SK-N-MC (cell line): Measurements from ENCODE around the gene TRPT1.
"Not testable (repeated sequence)": the region's sequence is repeated elsewhere in the genome, so short reads cannot be mapped to it uniquely, and the experiment has no call there.

Experiments
- DNase-seq: peaks from one replicate; pipeline ENCODE4 v3.0.0-alpha.2; 2011; ENCODE audit warnings: low read depth, low spot score
- H3K27ac ChIP-seq: fragments of 200-600 bp; sonication (generic); 2 replicates; pipeline ENCODE4 v1.5.1; 2016; ENCODE audit warnings: mixed run types
- H3K36me3 ChIP-seq: fragments of 200-600 bp; sonication (generic); 2 replicates; pipeline ENCODE4 v1.6.1; 2017; ENCODE audit warnings: antibody characterized with exemption, low read length, mixed read lengths; ENCODE audit not compliant: insufficient read depth
- H3K4me3 ChIP-seq: fragments of 200-600 bp; sonication (generic); 2 replicates; pipeline ENCODE4 v1.5.1; 2016
- H3K9ac ChIP-seq: fragments of 200-600 bp; sonication (generic); 2 replicates; pipeline ENCODE4 v1.8.0; 2017; ENCODE audit warnings: mixed run types, mixed read lengths; ENCODE audit not compliant: insufficient read length
- H3K9me3 ChIP-seq: fragments of 200-600 bp; sonication (generic); 2 replicates; pipeline ENCODE4 v1.6.1; 2017; ENCODE audit warnings: low read depth, mild to moderate bottlenecking, antibody characterized with exemption, low read length, moderate library complexity, mixed read lengths
- EZH2 ChIP-seq: fragments of 200-600 bp; sonication (generic); IDR thresholded peaks from one replicate; pipeline ENCODE4 v1.6.1; 2017; ENCODE audit warnings: antibody characterized with exemption
- FOXP2 ChIP-seq: optimal IDR thresholded peaks from 2 replicates; pipeline ENCODE3; 2011; ENCODE audit warnings: mild to moderate bottlenecking, moderate library complexity; ENCODE audit not compliant: insufficient read depth; ENCODE audit errors: extremely low read length, control extremely low read depth
- POLR2AphosphoS5 ChIP-seq: IDR thresholded peaks from 2 replicates; pipeline ENCODE4 v1.6.1; 2012; ENCODE audit warnings: mild to moderate bottlenecking, low read depth, low read length, borderline replicate concordance

Gene TRPT1

GRCh38 chr11:64246871-64247728 lies 21.1 kb upstream of the TRPT1 start, which contains the start of gene PPP1R14B:
TSS of gene PPP1R14B (minus strand) at chr11:64246943. CDS start at chr11:64246673, 270 bp downstream.
- no peak for TF ChIP-seq FOXP2
- peak; percentile 59; the same call in 1 of the 2 replicates for TF ChIP-seq POLR2AphosphoS5
- peak within 1 kb of the TSS; percentile 99 for H3K4me3 ChIP-seq
- DNase-seq, result no peak

DNA sequence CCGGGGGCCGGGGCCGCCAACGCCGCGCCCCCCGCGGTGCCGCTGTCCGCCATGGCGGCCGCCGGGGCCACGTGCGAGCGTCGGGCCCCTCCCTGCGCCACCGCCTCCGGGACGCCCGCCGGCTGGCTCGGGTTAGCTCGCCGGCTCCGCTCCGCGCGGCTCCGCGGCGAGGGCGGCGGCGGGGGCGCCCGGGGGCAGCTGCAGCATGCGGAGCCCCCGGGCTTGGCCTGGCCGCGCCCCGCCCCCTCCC lies 20.6 kb upstream of the TRPT1 start:
- DNase-seq, H3K27ac ChIP-seq, H3K9me3 ChIP-seq, H3K36me3 ChIP-seq, H3K9ac ChIP-seq: not testable (repeated sequence)
- H3K4me3 ChIP-seq, result peak overlapping the region; percentile 99

More at GRCh38 chr11:64246871-64247728, 21.1 kb upstream of the TRPT1 start, which contains the start of gene PPP1R14B:
- peak within 1 kb of the TSS; percentile 87 for H3K27ac ChIP-seq
- peak within 1 kb of the TSS; percentile 92 for H3K9ac ChIP-seq
- peaks cover 4% of the 10 kb centered on the region; the same call in 1 of the 2 replicates for H3K36me3 ChIP-seq
- no peaks in the 10 kb centered on the region for H3K9me3 ChIP-seq

DNA sequence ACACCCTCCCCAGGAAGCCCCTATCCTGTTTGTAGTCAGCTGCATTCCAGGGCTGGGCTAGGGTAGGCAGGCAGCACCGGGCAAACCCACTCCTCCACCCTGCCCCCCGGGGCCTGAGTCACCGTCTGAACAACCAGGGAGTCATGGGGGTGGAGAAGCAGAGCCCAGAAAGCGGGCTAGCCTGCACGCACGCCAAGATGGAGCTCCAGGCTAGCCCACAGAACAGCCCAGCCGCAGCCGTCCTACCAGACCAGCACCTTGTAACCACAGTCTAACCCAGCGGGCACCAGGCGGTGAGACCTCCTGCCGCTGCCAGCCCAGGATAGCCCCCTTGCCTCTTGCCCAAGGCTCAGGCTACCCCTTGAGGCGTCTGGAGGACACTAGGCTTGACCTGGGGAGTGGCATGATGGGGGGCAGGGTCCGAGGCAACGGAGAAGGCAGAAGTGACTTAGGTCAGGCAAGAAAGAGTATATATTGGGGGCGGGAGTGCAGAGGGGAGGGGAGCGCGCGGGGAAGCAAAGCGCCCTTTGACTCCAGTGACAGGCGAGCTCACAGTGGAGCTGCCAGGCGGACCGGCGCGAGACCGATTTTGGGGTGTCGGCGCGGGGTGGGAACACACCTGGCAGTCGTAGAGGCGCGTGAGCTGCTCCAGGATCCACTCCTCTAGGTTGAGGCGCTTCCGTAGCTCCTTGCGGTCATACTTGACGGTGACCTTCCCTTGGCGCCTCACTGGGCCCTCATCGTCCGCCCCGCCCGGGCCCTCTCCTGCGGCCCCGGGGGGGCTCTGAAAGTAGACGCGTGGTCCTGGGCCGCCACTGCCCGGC lies 20.0 kb upstream of the TRPT1 start:
- Histone ChIP-seq H3K4me3 (peak overlapping the region; percentile 99), H3K9me3 (no peaks in the 10 kb centered on the region), H3K36me3 (peaks cover 4% of the 10 kb centered on the region; the same call in 1 of the 2 replicates), H3K9ac (peak overlapping the region; percentile 92), H3K27ac (0 out of 2 replicates have a peak overlapping the region, but pooled peaks have one; percentile 50)
- no peak for DNase-seq
- no peak for TF ChIP-seq POLR2AphosphoS5
- no peak for TF ChIP-seq FOXP2
- no peak for TF ChIP-seq EZH2

DNA sequence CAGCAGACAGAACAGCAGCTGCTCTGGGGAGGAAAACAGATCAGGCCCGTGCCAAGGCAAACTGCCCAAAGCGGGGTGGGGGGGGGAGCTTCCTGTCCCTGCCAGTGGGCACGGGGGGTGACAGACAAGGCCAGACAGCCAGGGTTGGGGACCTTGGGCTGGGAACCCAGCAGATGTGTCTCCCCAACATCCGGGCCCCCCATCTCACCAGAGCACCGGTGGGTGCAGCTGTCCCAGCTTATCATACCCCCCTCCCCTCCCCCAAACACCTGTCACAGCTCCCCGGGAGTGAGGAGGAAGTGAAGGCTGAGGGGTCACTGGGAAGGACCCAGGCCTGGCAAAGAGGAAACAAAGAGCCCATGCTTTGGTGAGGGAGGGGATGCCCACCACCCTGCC lies 19.4 kb upstream of the TRPT1 start:
- Histone ChIP-seq H3K9ac (peak overlapping the region; percentile 92), H3K9me3 (no peaks in the 10 kb centered on the region), H3K4me3 (peak overlapping the region; percentile 99), H3K36me3 (peaks cover 4% of the 10 kb centered on the region; the same call in 1 of the 2 replicates), H3K27ac (peak overlapping the region; percentile 25; the same call in 1 of the 2 replicates)
- no peak for DNase-seq
- TF ChIP-seq EZH2, result no peak
- TF ChIP-seq FOXP2, result no peak
- no peak for TF ChIP-seq POLR2AphosphoS5

GRCh38 chr11:64244966-64245365 lies 19.0 kb upstream of the TRPT1 start:
- H3K9me3 ChIP-seq, result no peaks in the 10 kb centered on the region
- H3K4me3 ChIP-seq, result peak overlapping the region; percentile 99
- H3K36me3 ChIP-seq, result peaks cover 4% of the 10 kb centered on the region; the same call in 1 of the 2 replicates
- DNase-seq, result no peak
- TF ChIP-seq FOXP2, result no peak
- no peak for TF ChIP-seq EZH2
- TF ChIP-seq POLR2AphosphoS5, result peak; percentile 39; the same call in 1 of the 2 replicates
- H3K27ac ChIP-seq, result peak overlapping the region; percentile 25; the same call in 1 of the 2 replicates
- H3K9ac ChIP-seq, result peak overlapping the region; percentile 92

- Histone ChIP-seq H3K9me3 (no peaks in the 10 kb centered on the region), H3K36me3 (peaks cover 4% of the 10 kb centered on the region; the same call in 1 of the 2 replicates), H3K9ac (no peak overlapping the region), H3K27ac (peak overlapping the region; percentile 25; the same call in 1 of the 2 replicates), H3K4me3 (no peak overlapping the region)
- DNase-seq, result no peak
- no peak for TF ChIP-seq FOXP2
- no peak for TF ChIP-seq EZH2
- TF ChIP-seq POLR2AphosphoS5, result no peak; the same call in 1 of the 2 replicates
Observed at GRCh38 chr11:64244107-64244506, 18.1 kb upstream of the TRPT1 start.

DNA sequence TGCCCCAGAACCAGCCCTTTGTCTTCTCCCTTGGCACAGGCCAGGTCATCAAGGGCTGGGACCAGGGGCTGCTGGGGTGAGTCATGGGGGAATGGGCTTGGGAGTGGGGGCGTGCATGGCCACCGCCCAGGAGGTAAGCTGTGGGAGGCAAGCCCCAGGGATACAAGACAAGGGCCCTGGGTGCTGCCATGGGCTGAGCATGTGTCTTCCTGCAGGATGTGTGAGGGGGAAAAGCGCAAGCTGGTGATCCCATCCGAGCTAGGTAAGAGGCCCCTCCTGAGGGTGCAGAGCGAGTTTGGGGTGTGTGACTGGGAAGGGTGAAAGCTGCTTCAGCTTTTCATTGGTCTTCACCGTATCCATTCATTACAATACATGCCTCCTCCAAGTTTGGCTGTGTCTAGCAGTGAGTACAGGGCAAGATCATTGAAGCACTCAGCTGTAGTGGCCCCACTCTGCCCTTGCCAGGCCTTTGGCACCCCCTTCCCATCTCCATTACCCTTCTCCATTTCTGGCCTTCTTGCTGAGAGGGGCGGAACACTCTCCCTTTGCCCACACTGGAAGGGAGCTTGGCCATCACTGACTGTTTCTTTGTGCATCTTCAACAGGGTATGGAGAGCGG lies 17.4 kb upstream of the TRPT1 start:
- TF ChIP-seq EZH2 (no peak), POLR2AphosphoS5 (peak; percentile 14), FOXP2 (no peak)
- no peak overlapping the region for H3K9ac ChIP-seq
- DNase-seq, result no peak
- H3K36me3 ChIP-seq, result peaks cover 4% of the 10 kb centered on the region; the same call in 1 of the 2 replicates
- no peaks in the 10 kb centered on the region for H3K9me3 ChIP-seq
- H3K4me3 ChIP-seq, result no peak overlapping the region
- peak overlapping the region; percentile 42; the same call in 1 of the 2 replicates for H3K27ac ChIP-seq
